H1 (cell line): ENCODE measurements around the gene PLK3. TPM values are rescaled to one million over a fixed set of nuclear protein-coding genes. Genes with fewer than 3 reads are reported as not detected.
A peak's percentile ranks its signal among the peaks of the same experiment; 100 is the strongest.

ENCODE experiments used
- CTCF ChIA-PET: fragments of 300-600 bp; sonication (Branson Sonifier 250); formaldehyde crosslinking; loops from one replicate; lab custom pipeline; 2021; ENCODE audit not compliant: partially characterized antibody; lab: Charles Lee
- POLR2A ChIA-PET: fragments of 300-600 bp; sonication (Branson Sonifier 250); formaldehyde crosslinking; loops from one replicate; lab custom pipeline; 2021; ENCODE audit warnings: inconsistent platforms; ENCODE audit not compliant: partially characterized antibody; lab: Charles Lee
- DNase-seq, 2 experiments: peaks; one replicate each; pipeline versions ENCODE4 v3.0.0 to v3.0.0-alpha.2; 2010 to 2022; ENCODE audit warnings: low spot score in 2 of 2, low read depth in 1 of 2, mixed read lengths in 1 of 2
- FAIRE-seq: peaks from 2 replicates; lab custom pipeline; 2011; peaks lifted over from hg19 to GRCh38; lab: Jason Lieb, UNC
- H2AFZ ChIP-seq: 2 replicates; pipeline ENCODE4 v1.8.1; 2012; ENCODE audit warnings: low read length, inconsistent platforms
- H2AK5ac ChIP-seq: 2 replicates; pipeline ENCODE4 v1.6.1; 2013; ENCODE audit warnings: low read depth, low read length
- H2BK120ac ChIP-seq: replicated peaks from 2 replicates; pipeline ENCODE3; 2013; ENCODE audit warnings: low read depth, low read length, inconsistent platforms
- H2BK12ac ChIP-seq: 2 replicates; pipeline ENCODE4 v1.6.1; 2013; ENCODE audit warnings: low read depth, low read length
- H2BK15ac ChIP-seq: 2 replicates; pipeline ENCODE4 v1.6.1; 2013; ENCODE audit warnings: low read length
- H2BK20ac ChIP-seq: 2 replicates; pipeline ENCODE4 v1.6.1; 2013; ENCODE audit warnings: low read length
- H2BK5ac ChIP-seq: 2 replicates; pipeline ENCODE4 v1.6.1; 2013; ENCODE audit warnings: low read depth, low read length
- H3K14ac ChIP-seq: 2 replicates; pipeline ENCODE4 v1.6.1; 2013; ENCODE audit warnings: inconsistent platforms; ENCODE audit not compliant: insufficient read length
- H3K18ac ChIP-seq: 2 replicates; pipeline ENCODE4 v1.6.1; 2013; ENCODE audit warnings: low read length; ENCODE audit errors: extremely low read depth
- H3K23ac ChIP-seq: 2 replicates; pipeline ENCODE4 v1.6.1; 2013; ENCODE audit warnings: inconsistent platforms; ENCODE audit not compliant: insufficient read length
- H3K23me2 ChIP-seq: 2 replicates; pipeline ENCODE4 v1.6.1; 2013; ENCODE audit warnings: low read depth, low read length
- H3K27ac ChIP-seq: 2 replicates; pipeline ENCODE4 v1.6.1; 2011; ENCODE audit warnings: low read depth, low read length, inconsistent platforms
- H3K27me3 ChIP-seq, 4 experiments: replicated peaks in 1 of 4; 1 replicate in 1 of 4; 2 replicates in 3 of 4; pipeline versions ENCODE4 v1.6.1 to v1.8.1; 2011 to 2013; ENCODE audit warnings: low read length in 3 of 4, mild to moderate bottlenecking in 3 of 4, inconsistent platforms in 2 of 4, mixed read lengths in 2 of 4, moderate library complexity in 1 of 4; ENCODE audit not compliant: control insufficient read depth in 3 of 4, insufficient read depth in 3 of 4; ENCODE audit errors: extremely low read depth in 1 of 4
- H3K36me3 ChIP-seq, 4 experiments: 2 replicates each; pipeline versions ENCODE4 v1.6.1 to v1.8.1; 2011 to 2013; ENCODE audit warnings: mild to moderate bottlenecking in 4 of 4, low read length in 3 of 4, moderate library complexity in 2 of 4, control low read depth in 1 of 4, inconsistent platforms in 1 of 4; ENCODE audit not compliant: insufficient read depth in 4 of 4, control insufficient read depth in 2 of 4
- H3K4ac ChIP-seq: replicated peaks from 2 replicates; pipeline ENCODE3; 2013; ENCODE audit warnings: low read length, low read depth, mixed read lengths, inconsistent platforms; ENCODE audit not compliant: insufficient read length
- H3K4me1 ChIP-seq, 4 experiments: replicated peaks in 1 of 4; 1 replicate in 1 of 4; 2 replicates in 3 of 4; pipeline versions ENCODE4 v1.6.1 to v1.8.1; 2011 to 2013; ENCODE audit warnings: low read length in 3 of 4, inconsistent platforms in 2 of 4, mixed read lengths in 1 of 4; ENCODE audit not compliant: insufficient read depth in 4 of 4, control insufficient read depth in 3 of 4
- H3K4me2 ChIP-seq, 2 experiments: 2 replicates each; pipeline versions ENCODE4 v1.6.1 to v1.8.1; 2011 to 2013; ENCODE audit warnings: low read depth in 2 of 2, low read length in 2 of 2, control low read depth in 1 of 2, inconsistent platforms in 1 of 2, mild to moderate bottlenecking in 1 of 2; ENCODE audit not compliant: insufficient read depth in 1 of 2
- H3K4me3 ChIP-seq, 4 experiments: fragments of 200-600, 300-600 bp in 1 of 4; sonication (generic), shearing (Covaris generic), sonication (Bioruptor Twin) in 1 of 4; 2 replicates each; pipeline versions ENCODE4 v1.5.1 to v1.8.1; 2011 to 2016; ENCODE audit warnings: low read length in 4 of 4, low read depth in 3 of 4, control low read depth in 2 of 4, inconsistent platforms in 2 of 4, mild to moderate bottlenecking in 2 of 4, mixed read lengths in 1 of 4, moderate library complexity in 1 of 4; ENCODE audit not compliant: insufficient read depth in 2 of 4; ENCODE audit errors: extremely low read depth in 1 of 4
- H3K56ac ChIP-seq: replicated peaks from 2 replicates; pipeline ENCODE3; 2013; ENCODE audit warnings: low read depth, mild to moderate bottlenecking, mixed read lengths, low read length, inconsistent platforms; ENCODE audit not compliant: insufficient read length
- H3K79me1 ChIP-seq: 2 replicates; pipeline ENCODE4 v1.6.1; 2013; ENCODE audit warnings: low read depth, low read length, control low read depth
- H3K79me2 ChIP-seq, 2 experiments: 2 replicates each; pipeline versions ENCODE4 v1.6.1 to v1.8.1; 2012 to 2013; ENCODE audit warnings: low read length in 2 of 2, mild to moderate bottlenecking in 2 of 2, inconsistent platforms in 1 of 2; ENCODE audit not compliant: insufficient read depth in 2 of 2, control insufficient read depth in 1 of 2
- H3K9ac ChIP-seq, 4 experiments: replicated peaks in 1 of 4; 1 replicate in 1 of 4; 2 replicates in 3 of 4; pipeline versions ENCODE4 v1.6.1 to v1.8.1; 2011 to 2013; ENCODE audit warnings: low read depth in 3 of 4, low read length in 3 of 4, control low read depth in 2 of 4, mild to moderate bottlenecking in 2 of 4, moderate library complexity in 2 of 4, inconsistent platforms in 1 of 4; ENCODE audit errors: extremely low read depth in 1 of 4
- H3K9me3 ChIP-seq, 2 experiments: 2 replicates each; pipeline versions ENCODE4 v1.6.1 to v1.8.1; 2012 to 2013; ENCODE audit warnings: mild to moderate bottlenecking in 2 of 2, moderate library complexity in 2 of 2, control low read depth in 1 of 2, inconsistent platforms in 1 of 2, low read depth in 1 of 2, low read length in 1 of 2, mixed read lengths in 1 of 2; ENCODE audit not compliant: insufficient read depth in 2 of 2
- H4K20me1 ChIP-seq, 2 experiments: replicated peaks in 1 of 2; 2 replicates each; pipeline versions ENCODE3 to v1.8.1; 2011 to 2013; ENCODE audit warnings: inconsistent platforms in 2 of 2, low read length in 2 of 2, mild to moderate bottlenecking in 1 of 2; ENCODE audit not compliant: insufficient read depth in 2 of 2, control insufficient read depth in 1 of 2
- H4K5ac ChIP-seq: 2 replicates; pipeline ENCODE4 v1.6.1; 2013; ENCODE audit warnings: low read length, low read depth, mixed read lengths, inconsistent platforms; ENCODE audit not compliant: insufficient read length
- H4K8ac ChIP-seq: 2 replicates; pipeline ENCODE4 v1.8.0; 2013; ENCODE audit warnings: mild to moderate bottlenecking, moderate library complexity, low read length, inconsistent platforms; ENCODE audit not compliant: insufficient read depth; ENCODE audit errors: extremely low read depth
- H4K91ac ChIP-seq: replicated peaks from 2 replicates; pipeline ENCODE3; 2013; ENCODE audit warnings: low read length, mixed read lengths, inconsistent platforms; ENCODE audit not compliant: insufficient read length
- BCL11A ChIP-seq, 2 experiments: IDR thresholded peaks; one replicate each; pipeline ENCODE4 v1.6.1; 2011; ENCODE audit warnings: low read depth in 2 of 2, low read length in 2 of 2, mild to moderate bottlenecking in 2 of 2
- KDM1A ChIP-seq: fragments of 200-600, 300-600 bp; sonication (generic); IDR thresholded peaks from 2 replicates; pipeline ENCODE4 v1.7.1; 2016; ENCODE audit warnings: mild to moderate bottlenecking, low read length, borderline replicate concordance
- POLR2A ChIP-seq, 2 experiments: IDR thresholded peaks; 1 replicate in 1 of 2; 2 replicates in 1 of 2; pipeline ENCODE4 v1.6.1; 2011; ENCODE audit warnings: low read depth in 2 of 2, low read length in 2 of 2, mild to moderate bottlenecking in 2 of 2; ENCODE audit errors: control extremely low read depth in 1 of 2
- RAD21 ChIP-seq, 2 experiments: IDR thresholded peaks in 1 of 2; conservative IDR thresholded peaks in 1 of 2; 2 replicates each; pipeline ENCODE4 v1.6.1; 2011; ENCODE audit warnings: low read depth in 2 of 2, low read length in 2 of 2, improper control_type of control experiment in 1 of 2, inconsistent platforms in 1 of 2, mild to moderate bottlenecking in 1 of 2, moderate library complexity in 1 of 2
- WGBS, 2 experiments: shearing (Covaris generic) in 1 of 2; methylation state at CpG; one replicate each; pipeline versions ENCODE4 v1.1.6 to v1.1.7; 2013 to 2015; ENCODE audit warnings: low lambda C conversion rate in 2 of 2, mixed read lengths in 2 of 2, inconsistent platforms in 1 of 2, low coverage in 1 of 2, missing lambda C conversion rate in 1 of 2; ENCODE audit not compliant: insufficient replicate concordance in 2 of 2, insufficient coverage in 1 of 2, insufficient read length in 1 of 2; ENCODE audit errors: extremely low coverage in 1 of 2, missing lambda C conversion rate in 1 of 2; 5-methylcytosine and 5-hydroxymethylcytosine counted together
- polyA plus RNA-seq, 7 experiments: library from polyadenylated mRNA; depleted of rRNA in 3 of 7; stranded (reverse) in 5 of 7; unstranded in 2 of 7; fragments of >200 nt in 5 of 7; fragments of 200-250 nt in 2 of 7; gene quantifications; 1 replicate in 5 of 7; 2 replicates in 1 of 7; 4 replicates in 1 of 7; pipeline versions ENCODE4 v1.2.1 to v1.2.3, GENCODE V29; 2011 to 2013; ENCODE audit warnings: missing spikeins in 2 of 7, mixed read lengths in 2 of 7
- total RNA-seq: library from RNA; stranded (reverse); fragmentation: NEBNext Ultra II Directional; extraction: Animal tissue kit (Norgen Biotek cat#: 25700); gene quantifications from 2 replicates; pipeline ENCODE4 v1.2.1, GENCODE V29; 2021
- TF ChIP-seq, protein P1 (sequence below): IDR thresholded peaks from 2 replicates; pipeline ENCODE4 v1.6.1; 2012; ENCODE audit warnings: inconsistent platforms
- TF ChIP-seq, protein P2 (sequence below), 3 experiments: IDR thresholded peaks; 1 replicate in 2 of 3; 2 replicates in 1 of 3; pipeline versions ENCODE4 v1.5.1 to v1.6.1; 2011; ENCODE audit warnings: low read length in 3 of 3, mild to moderate bottlenecking in 3 of 3, inconsistent platforms in 2 of 3, low read depth in 1 of 3, moderate library complexity in 1 of 3; ENCODE audit not compliant: insufficient read depth in 1 of 3; ENCODE audit errors: control extremely low read depth in 1 of 3

Gene PLK3
- total and polyA plus RNA-seq, 2 of the 8 experiments (the other 6 are each of a cell fraction or from before 2014, with no cell fraction given), result 7.9 to 12.3 TPM

DNA sequence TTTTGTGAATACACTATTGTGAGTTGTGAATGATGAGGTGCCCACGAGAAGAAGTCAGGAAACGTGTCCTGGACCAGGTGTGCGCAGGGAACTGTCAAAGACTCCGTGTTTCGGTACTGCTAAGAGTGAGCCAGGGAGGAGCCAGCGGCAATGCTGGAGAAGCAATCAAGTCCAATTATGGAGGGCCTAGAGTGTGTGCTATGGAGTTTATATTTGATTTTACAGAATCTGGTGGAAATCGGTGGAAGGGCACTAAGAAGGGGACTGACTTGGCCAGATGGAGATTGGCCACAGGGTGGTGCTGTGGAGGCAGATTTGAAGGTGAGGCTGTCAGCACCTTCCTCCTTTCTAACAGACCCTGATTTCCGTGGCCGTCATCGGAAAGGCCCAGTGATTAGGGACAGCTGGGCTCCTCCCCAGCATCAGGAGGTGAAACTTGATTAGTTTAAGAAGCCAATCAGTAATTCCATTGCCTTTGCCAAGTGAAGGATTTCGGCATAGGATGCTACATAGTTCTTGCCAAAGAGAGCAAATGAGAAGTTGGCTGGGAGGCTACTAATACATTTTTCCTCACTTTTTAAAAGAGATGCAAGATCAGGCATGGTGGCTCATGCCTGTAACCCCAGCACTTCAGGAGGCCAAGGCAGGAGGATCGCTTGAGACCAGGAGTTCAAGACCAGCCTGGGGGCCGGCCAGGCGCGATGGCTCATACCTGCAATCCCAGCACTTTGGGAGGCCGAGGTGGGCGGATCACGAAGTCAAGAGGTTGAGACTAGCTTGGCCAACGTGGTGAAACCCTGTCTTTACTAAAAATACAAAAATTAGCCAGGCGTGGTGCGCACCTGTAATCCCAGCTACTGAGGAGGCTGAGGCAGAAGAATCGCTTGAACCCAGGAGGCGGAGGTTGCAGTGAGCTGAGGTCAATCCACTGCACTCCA lies 35.8 kb downstream of the PLK3 start:
- Histone ChIP-seq H2BK12ac (no peak overlapping the region; the same call in 1 of the 2 replicates), H4K20me1 (no peaks in the 10 kb centered on the region), H3K4me2 (no peak overlapping the region), H3K23me2 (no peaks in the 10 kb centered on the region), H2BK15ac (no peak overlapping the region), H2BK120ac (no peak overlapping the region), H3K27ac (no peak overlapping the region), H3K9me3 (no peaks in the 10 kb centered on the region), H2AFZ (peak overlapping the region; percentile 80; the same call in 1 of the 2 replicates), H3K4me1 (peaks cover 0 to 4% (median 1%) of the 10 kb centered on the region in 4 experiments; a peak in 4 of 7 replicates), H3K56ac (no peak overlapping the region), H3K23ac (no peak overlapping the region), H3K14ac (no peak overlapping the region), H3K4ac (no peak overlapping the region), H3K36me3 (no peaks in the 10 kb centered on the region), H2AK5ac (no peak overlapping the region), H4K91ac (no peak overlapping the region), H3K4me3 (no peak overlapping the region), H3K27me3 (no peaks in the 10 kb centered on the region), H3K9ac (no peak overlapping the region), H3K79me1 (no peaks in the 10 kb centered on the region), H3K79me2 (no peaks in the 10 kb centered on the region), H2BK5ac (no peak overlapping the region), H4K5ac (no peak overlapping the region), H4K8ac (no peak overlapping the region), H2BK20ac (no peak overlapping the region), H3K18ac (no peak overlapping the region)
- WGBS, 2 experiments, result 72% methylated on average over 23 of the region's 23 CpGs; no CpG with 5 or more reads in 1 of the 2 experiments
- CTCF ChIA-PET, result interaction anchor here (0.8 to 3.1 kb wide), 25 partner anchors 10 to 659 kb away, joined by 3 to 25 read pairs (median 5); partner anchors contain the start of genes HECTD3, RNU5D-1 and UROD
- POLR2A ChIA-PET, result interaction anchor here (0.9 to 2.2 kb wide), 4 partner anchors 15 to 61 kb away, joined by 3 to 9 read pairs (median 5); partner anchors contain the start of genes PLK3 and RPS8
- DNase-seq (peak; percentile 69 to 95), FAIRE-seq (peak; percentile 95)
- TF ChIP-seq BCL11A (IDR thresholded peaks at IDR 0.05; ENCODE audit: low read depth in 2 of 2, low read length in 2 of 2), result no peak
- TF ChIP-seq, protein P1, sequence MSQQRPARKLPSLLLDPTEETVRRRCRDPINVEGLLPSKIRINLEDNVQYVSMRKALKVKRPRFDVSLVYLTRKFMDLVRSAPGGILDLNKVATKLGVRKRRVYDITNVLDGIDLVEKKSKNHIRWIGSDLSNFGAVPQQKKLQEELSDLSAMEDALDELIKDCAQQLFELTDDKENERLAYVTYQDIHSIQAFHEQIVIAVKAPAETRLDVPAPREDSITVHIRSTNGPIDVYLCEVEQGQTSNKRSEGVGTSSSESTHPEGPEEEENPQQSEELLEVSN, result no peak
- TF ChIP-seq POLR2A (IDR thresholded peaks at IDR 0.05; ENCODE audit: control extremely low read depth in 1 of 2, low read depth in 2 of 2, low read length in 2 of 2), result no peak
- peak; percentile 89 to 92 for TF ChIP-seq RAD21 (IDR thresholded peaks at IDR 0.05 in 1 of 2, conservative IDR thresholded peaks at IDR 0.05 in 1 of 2; ENCODE audit: low read depth in 2 of 2, low read length in 2 of 2)
- TF ChIP-seq KDM1A, result no peak
- TF ChIP-seq, protein P2, sequence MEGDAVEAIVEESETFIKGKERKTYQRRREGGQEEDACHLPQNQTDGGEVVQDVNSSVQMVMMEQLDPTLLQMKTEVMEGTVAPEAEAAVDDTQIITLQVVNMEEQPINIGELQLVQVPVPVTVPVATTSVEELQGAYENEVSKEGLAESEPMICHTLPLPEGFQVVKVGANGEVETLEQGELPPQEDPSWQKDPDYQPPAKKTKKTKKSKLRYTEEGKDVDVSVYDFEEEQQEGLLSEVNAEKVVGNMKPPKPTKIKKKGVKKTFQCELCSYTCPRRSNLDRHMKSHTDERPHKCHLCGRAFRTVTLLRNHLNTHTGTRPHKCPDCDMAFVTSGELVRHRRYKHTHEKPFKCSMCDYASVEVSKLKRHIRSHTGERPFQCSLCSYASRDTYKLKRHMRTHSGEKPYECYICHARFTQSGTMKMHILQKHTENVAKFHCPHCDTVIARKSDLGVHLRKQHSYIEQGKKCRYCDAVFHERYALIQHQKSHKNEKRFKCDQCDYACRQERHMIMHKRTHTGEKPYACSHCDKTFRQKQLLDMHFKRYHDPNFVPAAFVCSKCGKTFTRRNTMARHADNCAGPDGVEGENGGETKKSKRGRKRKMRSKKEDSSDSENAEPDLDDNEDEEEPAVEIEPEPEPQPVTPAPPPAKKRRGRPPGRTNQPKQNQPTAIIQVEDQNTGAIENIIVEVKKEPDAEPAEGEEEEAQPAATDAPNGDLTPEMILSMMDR (IDR thresholded peaks at IDR 0.05; ENCODE audit: control extremely low read depth in 1 of 3, insufficient read depth in 1 of 3, low read depth in 1 of 3, low read length in 3 of 3), result peak; percentile 82 to 97 (median 94)
